ENCODE measurements around the gene SEC14L6.

Gene SEC14L6

DNA sequence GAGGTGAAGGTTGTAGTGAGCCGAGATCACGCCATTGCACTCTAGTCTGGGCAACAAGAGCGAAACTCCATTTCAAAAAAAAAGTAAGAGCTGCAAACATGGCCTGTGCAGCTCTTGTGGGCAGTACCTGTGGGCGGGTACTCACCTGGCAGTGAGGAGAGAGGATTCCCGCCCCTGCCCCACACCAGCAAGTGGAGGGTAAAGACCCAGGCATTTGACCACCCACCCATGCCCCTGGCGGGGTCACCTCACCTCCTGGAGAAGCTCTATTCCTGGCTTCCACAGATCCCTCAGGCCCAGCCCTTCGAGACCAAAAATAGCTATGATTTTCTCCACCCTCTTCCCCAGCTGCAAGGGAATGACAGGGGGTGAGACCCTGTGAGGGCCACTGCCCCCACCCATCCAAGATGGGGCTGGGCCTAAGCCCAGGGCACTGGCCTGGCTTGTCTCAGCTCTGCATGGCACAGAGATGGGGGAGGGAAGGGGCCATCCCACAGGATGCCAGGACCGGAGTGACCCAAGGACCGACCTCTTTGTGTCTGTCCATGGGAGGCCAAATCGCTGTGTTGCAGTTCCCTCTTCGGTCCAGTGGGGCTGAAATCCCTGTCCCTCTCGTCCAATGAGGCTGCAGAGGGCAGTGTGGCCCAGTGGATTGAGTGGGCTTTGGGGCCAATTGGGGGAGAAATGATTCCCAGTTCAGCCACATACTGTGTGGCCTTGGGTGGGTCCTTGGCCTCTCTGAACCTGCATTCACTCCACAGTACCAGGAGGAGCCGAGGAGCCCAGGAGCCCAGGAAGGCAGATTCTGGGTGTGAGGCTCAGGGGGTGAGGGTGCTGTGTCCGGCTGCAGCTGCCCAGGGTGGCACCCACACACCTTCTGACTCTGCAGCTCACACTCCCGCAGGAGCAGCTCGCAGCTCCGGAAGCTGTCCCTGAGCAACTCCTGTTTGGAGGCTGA lies 14.6 kb downstream of the SEC14L6 start:
- no peak for DNase-seq

DNA sequence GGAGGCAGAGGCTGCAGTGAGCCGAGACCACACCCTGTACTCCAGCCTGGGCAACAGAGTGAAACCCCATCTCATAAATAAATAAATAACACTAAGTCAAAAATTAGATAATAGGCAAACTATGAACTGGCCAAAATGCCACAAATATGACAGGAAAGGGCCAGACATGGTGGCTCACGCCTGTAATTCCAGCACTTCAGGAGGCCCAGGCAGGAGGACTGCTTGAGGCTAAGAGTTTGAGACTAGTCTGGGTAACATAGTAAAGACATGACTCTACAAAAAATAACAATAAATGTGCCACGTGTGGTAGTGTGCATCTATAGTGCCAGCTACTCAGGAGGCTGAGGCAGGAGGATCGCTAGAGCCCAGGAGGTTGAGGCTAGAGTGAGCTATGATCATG lies 19.9 kb downstream of the SEC14L6 start:
- no peak for DNase-seq

DNA sequence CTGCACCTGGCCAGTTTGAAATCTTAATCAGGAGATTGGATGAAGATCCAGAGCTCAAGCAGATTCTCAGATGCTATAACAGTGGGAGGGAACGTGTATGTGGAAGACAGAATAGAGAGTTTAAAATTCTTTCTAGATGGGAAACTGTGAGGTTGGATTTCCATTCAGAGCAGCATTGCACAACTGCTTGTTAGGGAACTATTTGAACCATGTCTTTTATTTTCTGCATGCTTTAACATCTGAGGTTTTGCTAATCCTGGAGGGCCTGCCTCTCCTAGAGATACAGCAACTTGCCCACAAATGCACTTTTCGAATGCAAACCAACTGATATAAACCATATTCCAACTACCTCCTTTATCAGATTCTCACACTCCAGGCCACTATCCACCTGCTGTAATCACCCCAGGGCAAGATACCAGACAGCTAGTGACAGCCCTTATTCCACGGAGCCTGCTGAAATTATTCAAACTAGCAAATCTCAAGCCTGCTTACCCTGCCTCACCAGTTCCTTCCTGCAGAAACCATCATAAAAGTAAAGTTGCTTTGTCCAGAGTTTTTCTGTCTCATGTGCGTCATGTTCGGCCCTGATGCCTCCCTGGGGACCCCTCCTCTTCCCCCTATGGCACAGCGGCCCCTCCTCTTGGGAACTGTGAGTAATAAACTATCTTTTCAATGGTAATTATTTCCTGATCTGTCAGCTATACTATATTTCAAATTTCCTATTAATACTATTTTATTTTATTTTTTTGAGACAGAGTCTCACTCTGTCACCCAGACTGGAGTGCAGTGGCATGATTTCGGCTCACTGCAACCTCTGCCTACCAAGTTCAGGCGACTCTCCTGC lies 22.7 kb downstream of the SEC14L6 start:
- DNase-seq = no peak

- DNase-seq = no peak
These were observed 25.0 kb downstream of the SEC14L6 start for GRCh38 chr22:30521368-30522156.

DNA sequence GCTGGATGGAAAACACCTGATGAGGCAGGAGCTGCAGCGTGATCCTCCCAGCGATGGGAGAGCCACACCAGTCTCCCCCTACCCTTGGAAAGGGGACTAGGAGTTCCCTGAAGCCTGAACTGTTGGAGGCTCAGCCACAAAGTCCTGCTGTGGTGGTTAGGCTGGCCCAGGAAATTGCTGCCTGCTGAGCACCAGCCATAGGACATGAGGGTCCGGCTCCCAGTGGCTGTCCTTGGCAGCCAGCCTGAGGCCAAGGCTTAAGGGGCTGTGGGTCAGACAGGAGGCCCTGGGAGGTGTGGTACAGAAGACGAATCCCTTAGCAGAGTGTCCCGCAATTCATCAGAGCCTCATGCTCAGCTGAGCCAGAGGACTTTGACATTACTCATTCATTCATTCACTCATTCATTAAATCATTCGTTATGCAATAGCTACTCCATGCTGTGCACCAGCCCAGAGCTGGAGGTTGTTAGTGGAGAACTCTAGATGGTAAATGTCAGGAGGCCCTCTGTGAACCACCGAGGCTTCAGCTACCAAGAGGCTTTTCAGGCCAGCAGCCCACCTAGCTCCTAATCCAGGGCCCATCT lies 26.6 kb downstream of the SEC14L6 start:
- DNase-seq = no peak

GRCh38 chr22:30516731-30517130 lies 29.8 kb downstream of the SEC14L6 start:
- no peak for DNase-seq

DNA sequence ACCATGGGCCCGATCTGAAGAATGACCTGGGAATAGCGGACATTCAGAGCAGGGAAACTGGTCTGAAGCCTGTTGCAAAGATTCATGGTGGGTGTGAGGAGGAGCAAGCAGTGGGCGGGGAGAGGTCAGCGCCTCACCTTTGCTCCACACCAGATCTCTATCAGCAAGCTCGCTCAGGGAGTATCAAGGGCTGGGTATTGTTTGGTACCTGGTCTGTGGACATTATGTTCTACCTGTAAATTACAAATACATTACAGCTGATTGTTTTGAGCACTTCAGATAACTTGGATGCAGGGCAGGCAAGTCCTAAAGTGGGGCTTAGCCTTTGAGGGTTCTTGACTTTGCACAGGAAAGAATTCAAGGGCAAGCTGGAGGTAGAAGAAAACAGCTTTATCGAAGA lies 30.3 kb downstream of the SEC14L6 start:
- DNase-seq = no peak

DNA sequence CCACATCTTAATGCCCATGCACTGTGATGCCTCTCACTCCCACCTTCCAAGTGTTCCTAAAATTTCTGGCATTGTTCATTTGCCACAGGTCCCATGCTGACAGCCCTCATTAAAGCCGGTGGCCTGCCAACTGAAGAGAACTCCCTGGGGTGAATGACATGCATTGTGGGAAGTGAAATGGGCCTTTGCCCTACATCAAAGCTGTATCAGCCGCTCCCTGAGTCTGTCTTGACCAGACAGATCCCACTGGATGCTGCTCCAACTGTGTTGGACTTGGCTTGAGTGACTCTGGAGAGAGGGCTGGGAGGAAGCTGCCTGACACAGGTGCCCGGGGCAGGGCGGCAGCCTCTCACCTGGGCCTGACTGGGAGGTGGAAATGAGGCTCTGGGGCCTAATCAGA lies 32.3 kb downstream of the SEC14L6 start:
- DNase-seq = no peak

DNA sequence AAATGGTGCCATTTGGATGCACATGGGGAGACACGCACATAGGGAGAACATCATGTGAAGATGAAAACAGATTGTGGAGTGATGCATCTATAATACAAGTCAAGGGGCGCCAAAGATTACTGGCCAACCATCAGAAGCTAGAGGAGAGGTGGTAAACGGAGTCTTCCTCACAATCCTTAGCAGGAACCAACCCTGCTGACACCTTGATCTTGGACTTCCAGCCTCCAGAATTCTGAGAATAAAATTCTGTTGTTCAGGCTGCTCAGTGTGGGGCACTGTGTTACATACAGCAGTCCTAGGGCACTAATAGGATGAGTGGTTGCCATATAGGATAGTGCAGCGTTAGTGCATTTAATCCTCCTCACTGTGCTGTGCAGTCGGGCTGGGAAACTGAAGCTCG lies 33.1 kb downstream of the SEC14L6 start:
- no peak for DNase-seq

DNA sequence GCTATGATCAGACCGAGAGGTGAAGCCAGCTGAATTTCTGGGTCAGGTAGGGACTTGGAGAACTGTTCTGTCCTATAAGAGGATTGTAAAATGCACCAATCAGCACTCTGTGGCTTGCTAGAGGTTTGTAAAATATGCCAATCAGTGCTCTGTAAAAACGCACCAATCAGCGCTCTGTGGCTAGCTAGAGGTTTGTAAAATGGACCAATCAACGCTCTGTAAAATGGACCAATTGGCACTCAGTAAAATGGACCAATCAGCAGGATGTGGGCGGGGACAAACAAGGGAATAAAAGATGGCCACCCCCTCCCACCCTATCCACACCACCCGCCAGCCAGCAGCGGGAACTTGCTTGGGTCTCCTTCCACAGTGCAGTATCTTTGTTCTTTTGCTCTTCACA lies 34.6 kb downstream of the SEC14L6 start:
- no peak for DNase-seq

DNA sequence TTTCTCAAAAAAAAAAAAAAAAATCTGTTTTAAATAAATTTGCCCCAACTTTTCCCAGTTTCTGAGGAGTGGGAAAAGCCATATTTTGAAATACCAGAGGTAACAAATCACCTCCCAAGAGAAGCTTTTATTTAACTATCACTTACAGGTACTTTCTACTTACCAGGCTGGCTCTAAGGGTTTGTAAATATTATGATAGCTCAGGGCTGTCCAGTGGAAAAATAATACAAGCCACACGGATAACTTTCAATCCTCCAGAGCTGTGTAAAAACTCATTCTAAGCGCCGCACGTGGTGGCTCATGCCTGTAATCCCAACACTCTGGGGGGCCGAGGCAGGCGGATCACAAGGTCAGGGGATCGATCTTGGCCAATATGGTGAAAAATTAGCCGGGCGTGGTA lies 35.4 kb downstream of the SEC14L6 start:
- no peak for DNase-seq

- DNase-seq = no peak
These were observed 38.3 kb downstream of the SEC14L6 start for GRCh38 chr22:30508216-30508615.

GRCh38 chr22:30507670-30508069 lies 38.9 kb downstream of the SEC14L6 start:
- no peak for DNase-seq

GRCh38 chr22:30506507-30506968 lies 40.0 kb downstream of the SEC14L6 start:
- DNase-seq = no peak

DNA sequence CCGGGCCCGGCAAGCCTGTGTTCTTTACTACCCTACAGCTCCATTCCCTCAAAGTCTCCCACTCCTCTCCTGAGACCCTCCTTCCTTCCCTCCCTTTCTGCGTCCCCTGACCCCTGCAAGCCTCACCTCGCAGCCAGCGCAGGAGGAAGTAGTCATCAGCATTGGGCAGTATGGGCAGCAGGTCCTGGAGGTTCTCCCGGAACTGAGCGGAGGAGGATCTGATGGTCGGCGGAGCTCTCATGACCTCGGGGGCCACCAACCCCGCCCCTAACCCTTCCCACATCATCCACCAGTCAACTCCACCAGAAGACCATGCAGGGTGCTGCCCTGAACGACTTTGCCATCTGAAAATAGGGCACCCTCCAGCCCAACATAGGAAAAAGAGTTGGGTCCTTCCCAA lies 43.0 kb downstream of the SEC14L6 start:
- no peak for DNase-seq

DNA sequence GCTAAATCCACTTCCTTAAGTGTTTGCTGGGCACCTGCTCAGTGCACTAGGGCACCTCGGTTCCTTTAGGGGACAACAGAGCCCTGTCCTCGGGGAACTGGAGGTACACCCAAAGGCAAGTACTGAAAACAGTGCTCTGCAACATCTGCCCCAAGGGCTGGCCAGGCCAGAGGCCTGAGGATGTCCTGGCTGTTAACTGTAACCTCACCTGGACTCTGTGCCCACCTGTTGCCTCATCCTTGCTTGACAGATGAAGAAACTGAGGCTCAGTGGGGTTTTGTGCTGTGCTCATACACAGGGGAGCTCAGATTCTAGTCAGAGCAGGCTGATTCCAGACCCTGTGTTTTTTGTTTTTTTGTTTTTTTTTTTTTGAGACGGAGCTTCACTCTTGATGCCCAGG lies 43.6 kb downstream of the SEC14L6 start:
- no peak for DNase-seq

DNA sequence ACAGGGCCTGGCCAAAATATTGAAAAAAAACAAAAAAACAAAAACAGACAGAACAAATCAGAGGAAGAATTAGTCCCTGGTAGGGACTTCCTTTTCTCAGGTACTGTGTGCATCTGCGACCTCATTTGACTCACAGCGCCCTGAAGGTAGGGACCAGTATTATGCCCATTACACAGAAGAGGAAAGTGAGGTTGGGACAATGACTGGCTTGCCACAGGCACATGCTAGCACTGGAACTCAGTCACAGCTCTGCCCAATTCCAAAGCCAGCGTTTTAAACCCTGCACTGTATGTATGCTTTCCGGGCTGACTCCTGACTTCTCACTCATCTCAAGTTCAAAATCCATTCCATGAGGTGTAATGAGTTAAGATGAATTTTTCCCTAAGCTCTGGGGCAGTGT lies 44.4 kb downstream of the SEC14L6 start:
- DNase-seq = no peak

- no peak for DNase-seq
These were observed 45.9 kb downstream of the SEC14L6 start for GRCh38 chr22:30500628-30501027.

DNA sequence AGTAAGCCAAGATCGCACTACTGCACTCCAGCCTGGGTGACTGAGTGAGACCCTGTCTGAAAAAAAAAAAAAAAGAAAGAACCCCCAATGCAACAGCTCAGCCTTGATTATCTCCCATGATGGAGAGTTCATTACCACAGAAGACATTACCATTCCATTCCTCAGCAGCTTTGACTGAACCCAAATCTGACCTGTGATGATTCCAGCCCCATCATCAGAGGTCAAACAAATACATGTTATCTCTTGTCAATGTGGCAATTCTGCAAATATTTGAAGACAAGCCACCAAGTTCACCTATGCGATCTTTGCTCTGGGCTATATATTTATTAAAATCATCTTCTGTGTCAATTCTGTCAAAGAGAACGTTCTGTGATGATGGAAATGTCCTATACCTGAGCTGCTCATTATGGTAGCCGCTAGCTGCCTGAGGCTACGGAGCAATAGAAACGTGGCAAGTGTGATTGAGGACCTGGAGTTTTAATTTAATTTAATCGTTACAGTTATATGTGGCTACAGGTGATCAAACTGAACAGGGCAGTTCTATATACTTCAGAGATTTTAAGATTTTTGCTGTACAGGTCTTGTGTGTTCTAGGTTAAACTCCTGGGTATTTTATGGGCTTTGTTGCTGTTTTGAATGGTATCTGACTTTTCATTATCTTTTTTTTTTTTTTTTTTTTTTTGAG lies 48.9 kb downstream of the SEC14L6 start:
- DNase-seq = no peak

GRCh38 chr22:30495041-30495784 lies 51.3 kb downstream of the SEC14L6 start:
- DNase-seq = no peak

DNA sequence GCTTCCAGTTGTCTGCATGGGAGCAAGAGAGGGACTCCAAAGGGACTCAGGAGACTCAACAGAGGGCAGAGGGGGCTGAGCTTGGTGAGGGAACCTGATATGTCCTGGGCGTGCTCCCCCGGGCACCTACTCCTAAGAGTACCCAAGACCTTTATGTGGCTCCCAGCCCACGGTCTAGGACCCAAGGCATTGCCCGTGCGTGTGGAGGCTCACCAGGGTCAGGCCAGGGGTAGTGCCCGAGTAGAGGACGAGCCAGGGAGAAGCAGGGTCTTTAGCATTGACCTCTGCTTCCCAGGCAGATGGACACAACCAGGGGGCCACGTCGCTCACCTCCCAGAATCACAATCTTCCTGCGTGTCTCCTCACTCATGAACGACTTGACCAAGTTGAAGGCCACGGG lies 54.4 kb downstream of the SEC14L6 start:
- DNase-seq = no peak

All from RPMI8226 (cell line).